ENCODE measurements around the gene IL1A. TPM values are rescaled to one million over a fixed set of nuclear protein-coding genes. Genes with fewer than 3 reads are reported as not detected.
A peak's percentile ranks its signal among the peaks of the same experiment; 100 is the strongest.

The IL1A gene
- total and polyA plus RNA-seq, 10 of the 15 experiments (the other 5 are each of a cell fraction or from before 2014, with no cell fraction given): 0.10 to 8.7 (median 6.9) TPM

DNA sequence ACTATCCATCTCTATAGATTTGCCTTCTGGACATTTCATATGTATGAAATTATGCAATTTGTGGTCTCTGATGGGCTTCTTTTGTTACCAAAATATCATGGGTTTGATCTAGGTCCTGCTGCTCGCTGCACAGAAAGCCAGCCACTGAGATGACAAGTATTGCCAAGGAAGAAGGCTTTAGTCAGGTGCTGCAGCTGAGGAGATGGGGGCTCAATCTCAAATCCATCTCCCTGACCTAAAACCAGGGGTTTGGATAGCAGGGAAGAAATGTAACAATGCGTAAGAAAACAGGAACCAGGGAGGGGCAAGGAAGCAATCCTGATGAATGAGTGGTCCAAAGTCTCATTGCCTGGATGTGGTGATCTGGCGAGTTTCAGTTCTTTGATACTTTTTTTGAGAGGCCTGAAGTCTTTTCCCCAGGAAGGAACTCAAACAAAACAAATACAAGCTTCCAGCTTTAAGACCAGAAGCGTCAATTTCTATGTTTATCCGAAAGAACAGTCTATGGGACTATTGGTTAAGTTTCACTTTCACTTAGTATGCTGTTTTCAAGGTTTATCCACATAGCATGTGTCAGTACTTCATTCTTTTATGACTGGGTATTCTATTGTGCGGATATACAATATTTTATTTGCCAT, 16.5 kb downstream of the IL1A start:
- in situ Hi-C loops (cut with MboI) (no loop called here), intact Hi-C loops (cut with micrococcal nuclease; ENCODE audit: unreplicated experiment) (no loop called here)
- ChIA-PET POLR2A (no interaction called here), SMC1A (ENCODE audit: uncharacterized antibody, unreplicated experiment) (interaction anchor here (1.2 to 2.0 kb wide), 3 partner anchors 13 to 17 kb away, joined by 3 to 6 read pairs (median 3); partner anchors contain the start of gene IL1A), RAD21 (ENCODE audit: unreplicated experiment) (no interaction called here), CTCF (no interaction called here)
- 25% methylated on average over 6 of the region's 6 CpGs for WGBS (ENCODE audit: insufficient coverage, insufficient replicate concordance, low lambda C conversion rate, missing lambda C conversion rate)
- no peak for TF ChIP-seq NFYB (IDR thresholded peaks at IDR 0.05; ENCODE audit: insufficient read depth, low read depth, low read length)
- Histone ChIP-seq H3K4me1 (ENCODE audit: control insufficient read depth, insufficient read depth, low read length) (peaks cover 3% of the 10 kb centered on the region), H2AFZ (ENCODE audit: control insufficient read depth, low read depth, low read length) (peak overlapping the region; percentile 55), H4K20me1 (ENCODE audit: control insufficient read depth, insufficient read depth) (no peaks in the 10 kb centered on the region), H3K4me2 (ENCODE audit: control insufficient read depth, insufficient read depth) (peak overlapping the region; percentile 26; the same call in 1 of the 2 replicates), H3K27me3 (replicated peaks in 1 of 2; ENCODE audit: control insufficient read depth in 2 of 2, insufficient read depth in 2 of 2, low read length in 1 of 2) (no peaks in the 10 kb centered on the region), H3K4me3 (no peak overlapping the region; the same call in 1 of the 2 replicates), H3K36me3 (ENCODE audit: control insufficient read depth in 2 of 2, insufficient read depth in 2 of 2, low read length in 1 of 2) (no peaks in the 10 kb centered on the region), H3K27ac (ENCODE audit: control insufficient read depth, insufficient read depth) (no peak overlapping the region), H3K9me3 (replicated peaks; ENCODE audit: control insufficient read depth, insufficient read depth, low read length) (peaks cover 5% of the 10 kb centered on the region; the same call in 1 of the 3 replicates), H3K79me2 (ENCODE audit: control insufficient read depth, insufficient read depth, low read length) (peaks cover 16% of the 10 kb centered on the region), H3K9ac (ENCODE audit: control insufficient read depth, insufficient read depth, low read length) (no peak overlapping the region)
- FAIRE-seq (no peak), ATAC-seq (no peak), DNase-seq (ENCODE audit: low read depth, low spot score) (no peak)
- no TSS peak for BruUV-seq (replicated peaks)

DNA sequence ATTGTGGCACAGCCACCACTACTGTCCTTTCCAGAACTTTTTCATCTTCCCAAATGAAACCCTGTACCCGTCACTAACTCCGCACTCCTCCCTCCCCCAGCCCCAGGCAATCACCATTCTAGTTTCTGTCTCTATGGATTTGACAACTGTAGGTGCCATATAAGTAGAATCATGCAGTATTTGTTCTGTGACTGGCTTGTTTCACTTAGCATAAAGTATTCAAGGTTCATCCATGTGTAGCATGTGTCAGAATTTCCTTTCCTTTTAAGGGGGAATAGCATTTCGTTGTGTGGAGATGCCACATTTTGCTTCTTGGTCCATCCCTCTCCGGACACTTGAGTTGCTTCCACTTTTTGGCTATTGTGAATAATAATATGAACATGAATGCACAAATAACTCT, 19.0 kb downstream of the IL1A start:
- ChIA-PET SMC1A (ENCODE audit: uncharacterized antibody, unreplicated experiment) (interaction anchor here (1.1 to 1.6 kb wide), 3 partner anchors 10 to 15 kb away, joined by 3 to 7 read pairs (median 5); no protein-coding TSS in a partner anchor), RAD21 (ENCODE audit: unreplicated experiment) (interaction anchor here (1.0 to 1.5 kb wide), 4 partner anchors 39 to 139 kb away, joined by 3 read pairs; no protein-coding TSS in a partner anchor), POLR2A (interaction anchor here (0.6 to 2.8 kb wide), 4 partner anchors 12 to 136 kb away, joined by 3 to 17 read pairs (median 6); no protein-coding TSS in a partner anchor), CTCF (interaction anchor here (0.9 to 1.5 kb wide), 3 partner anchors 16 to 37 kb away, joined by 3 to 4 read pairs (median 3); no protein-coding TSS in a partner anchor)
- H4K20me1 ChIP-seq (ENCODE audit: control insufficient read depth, insufficient read depth): no peaks in the 10 kb centered on the region
- peaks cover 22% of the 10 kb centered on the region for H3K79me2 ChIP-seq (ENCODE audit: control insufficient read depth, insufficient read depth, low read length)
- no peaks in the 10 kb centered on the region for H3K36me3 ChIP-seq (ENCODE audit: control insufficient read depth in 2 of 2, insufficient read depth in 2 of 2, low read length in 1 of 2)
- ATAC-seq (peak; percentile 4; the same call in 1 of the 3 replicates), DNase-seq (ENCODE audit: low read depth, low spot score) (no peak), FAIRE-seq (no peak)
- TSS peak; percentile 53 for BruUV-seq (replicated peaks)
- H3K4me3 ChIP-seq: peak overlapping the region; percentile 71
- intact Hi-C loops (cut with micrococcal nuclease; ENCODE audit: unreplicated experiment) (no loop called here), in situ Hi-C loops (cut with MboI) (no loop called here)
- peak overlapping the region; percentile 75 for H3K4me2 ChIP-seq (ENCODE audit: control insufficient read depth, insufficient read depth)
- H3K9me3 ChIP-seq (replicated peaks; ENCODE audit: control insufficient read depth, insufficient read depth, low read length): peaks cover 5% of the 10 kb centered on the region; the same call in 1 of the 3 replicates
- peaks cover 3% of the 10 kb centered on the region for H3K4me1 ChIP-seq (ENCODE audit: control insufficient read depth, insufficient read depth, low read length)
- peak overlapping the region; percentile 78 for H2AFZ ChIP-seq (ENCODE audit: control insufficient read depth, low read depth, low read length)
- peak overlapping the region; percentile 59 for H3K27ac ChIP-seq (ENCODE audit: control insufficient read depth, insufficient read depth)
- 1% methylated on average over 4 of the region's 4 CpGs for WGBS (ENCODE audit: insufficient coverage, insufficient replicate concordance, low lambda C conversion rate, missing lambda C conversion rate)
- H3K27me3 ChIP-seq (replicated peaks in 1 of 2; ENCODE audit: control insufficient read depth in 2 of 2, insufficient read depth in 2 of 2, low read length in 1 of 2): no peaks in the 10 kb centered on the region
- peak overlapping the region; percentile 64 for H3K9ac ChIP-seq (ENCODE audit: control insufficient read depth, insufficient read depth, low read length)
- TF ChIP-seq BRCA1 (IDR thresholded peaks at IDR 0.05; ENCODE audit: low read depth, low read length) (no peak), CEBPB (IDR thresholded peaks at IDR 0.05; ENCODE audit: borderline replicate concordance in 1 of 2, low read depth in 2 of 2, low read length in 2 of 2) (no peak), ZNF207 (IDR thresholded peaks at IDR 0.05; ENCODE audit: borderline replicate concordance) (no peak), YY1 (IDR thresholded peaks at IDR 0.05; ENCODE audit: low read depth, low read length) (no peak), RAD51 (IDR thresholded peaks at IDR 0.05) (no peak)
- TF ChIP-seq, protein P1, sequence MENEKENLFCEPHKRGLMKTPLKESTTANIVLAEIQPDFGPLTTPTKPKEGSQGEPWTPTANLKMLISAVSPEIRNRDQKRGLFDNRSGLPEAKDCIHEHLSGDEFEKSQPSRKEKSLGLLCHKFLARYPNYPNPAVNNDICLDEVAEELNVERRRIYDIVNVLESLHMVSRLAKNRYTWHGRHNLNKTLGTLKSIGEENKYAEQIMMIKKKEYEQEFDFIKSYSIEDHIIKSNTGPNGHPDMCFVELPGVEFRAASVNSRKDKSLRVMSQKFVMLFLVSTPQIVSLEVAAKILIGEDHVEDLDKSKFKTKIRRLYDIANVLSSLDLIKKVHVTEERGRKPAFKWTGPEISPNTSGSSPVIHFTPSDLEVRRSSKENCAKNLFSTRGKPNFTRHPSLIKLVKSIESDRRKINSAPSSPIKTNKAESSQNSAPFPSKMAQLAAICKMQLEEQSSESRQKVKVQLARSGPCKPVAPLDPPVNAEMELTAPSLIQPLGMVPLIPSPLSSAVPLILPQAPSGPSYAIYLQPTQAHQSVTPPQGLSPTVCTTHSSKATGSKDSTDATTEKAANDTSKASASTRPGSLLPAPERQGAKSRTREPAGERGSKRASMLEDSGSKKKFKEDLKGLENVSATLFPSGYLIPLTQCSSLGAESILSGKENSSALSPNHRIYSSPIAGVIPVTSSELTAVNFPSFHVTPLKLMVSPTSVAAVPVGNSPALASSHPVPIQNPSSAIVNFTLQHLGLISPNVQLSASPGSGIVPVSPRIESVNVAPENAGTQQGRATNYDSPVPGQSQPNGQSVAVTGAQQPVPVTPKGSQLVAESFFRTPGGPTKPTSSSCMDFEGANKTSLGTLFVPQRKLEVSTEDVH (IDR thresholded peaks at IDR 0.05; ENCODE audit: low read depth, partially characterized antibody): no peak
- TF ChIP-seq, protein P2, sequence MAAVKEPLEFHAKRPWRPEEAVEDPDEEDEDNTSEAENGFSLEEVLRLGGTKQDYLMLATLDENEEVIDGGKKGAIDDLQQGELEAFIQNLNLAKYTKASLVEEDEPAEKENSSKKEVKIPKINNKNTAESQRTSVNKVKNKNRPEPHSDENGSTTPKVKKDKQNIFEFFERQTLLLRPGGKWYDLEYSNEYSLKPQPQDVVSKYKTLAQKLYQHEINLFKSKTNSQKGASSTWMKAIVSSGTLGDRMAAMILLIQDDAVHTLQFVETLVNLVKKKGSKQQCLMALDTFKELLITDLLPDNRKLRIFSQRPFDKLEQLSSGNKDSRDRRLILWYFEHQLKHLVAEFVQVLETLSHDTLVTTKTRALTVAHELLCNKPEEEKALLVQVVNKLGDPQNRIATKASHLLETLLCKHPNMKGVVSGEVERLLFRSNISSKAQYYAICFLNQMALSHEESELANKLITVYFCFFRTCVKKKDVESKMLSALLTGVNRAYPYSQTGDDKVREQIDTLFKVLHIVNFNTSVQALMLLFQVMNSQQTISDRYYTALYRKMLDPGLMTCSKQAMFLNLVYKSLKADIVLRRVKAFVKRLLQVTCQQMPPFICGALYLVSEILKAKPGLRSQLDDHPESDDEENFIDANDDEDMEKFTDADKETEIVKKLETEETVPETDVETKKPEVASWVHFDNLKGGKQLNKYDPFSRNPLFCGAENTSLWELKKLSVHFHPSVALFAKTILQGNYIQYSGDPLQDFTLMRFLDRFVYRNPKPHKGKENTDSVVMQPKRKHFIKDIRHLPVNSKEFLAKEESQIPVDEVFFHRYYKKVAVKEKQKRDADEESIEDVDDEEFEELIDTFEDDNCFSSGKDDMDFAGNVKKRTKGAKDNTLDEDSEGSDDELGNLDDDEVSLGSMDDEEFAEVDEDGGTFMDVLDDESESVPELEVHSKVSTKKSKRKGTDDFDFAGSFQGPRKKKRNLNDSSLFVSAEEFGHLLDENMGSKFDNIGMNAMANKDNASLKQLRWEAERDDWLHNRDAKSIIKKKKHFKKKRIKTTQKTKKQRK (IDR thresholded peaks at IDR 0.05; ENCODE audit: low read depth, low read length): no peak

Data from GM12878 (cell line).